Frontal cortex (tissue), 4 donors: Measurements from ENCODE around the gene CARMIL3. TPM values are rescaled to one million over a fixed set of nuclear protein-coding genes. Genes with fewer than 3 reads are reported as not detected.

Experiments
- DNase-seq, 2 donors: peaks; one replicate each; pipeline ENCODE4 v3.0.0; 2012; ENCODE audit warnings: low spot score in 2 of 2
- FAIRE-seq: peaks from 2 replicates; lab custom pipeline; 2012; peaks lifted over from hg19 to GRCh38; lab: Jason Lieb, UNC
- total RNA-seq: library from RNA; depleted of rRNA; stranded (reverse); fragments of >200 nt; gene quantifications from one replicate; pipeline ENCODE4 v1.2.3, GENCODE V29; 2014
- donor health status: control.
- donor health status: control.
- donor health status: control.

CARMIL3 gene
- total RNA-seq, 1 donor from 2014 or later: 18.8 TPM

DNA sequence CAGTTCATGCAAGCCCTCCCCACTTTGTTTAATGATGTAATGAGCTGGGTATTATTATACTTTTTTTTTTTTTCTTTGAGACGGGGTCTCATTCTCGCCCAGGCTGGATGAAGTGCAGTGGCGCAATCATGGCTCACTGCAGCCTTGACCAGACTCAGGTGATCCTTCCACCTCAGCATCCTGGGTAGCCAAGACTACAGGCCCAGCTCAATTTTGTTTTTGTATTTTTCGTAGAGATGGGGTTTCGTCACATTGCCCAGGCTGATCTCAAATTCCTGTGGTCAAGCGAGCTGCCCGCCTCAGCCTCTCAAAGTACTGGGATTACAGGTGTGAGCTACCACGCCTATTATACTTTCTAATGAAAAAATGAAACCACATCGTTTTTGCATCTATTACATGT lies 58.3 kb downstream of the CARMIL3 start:
- DNase-seq: no peak
- no peak for FAIRE-seq

DNA sequence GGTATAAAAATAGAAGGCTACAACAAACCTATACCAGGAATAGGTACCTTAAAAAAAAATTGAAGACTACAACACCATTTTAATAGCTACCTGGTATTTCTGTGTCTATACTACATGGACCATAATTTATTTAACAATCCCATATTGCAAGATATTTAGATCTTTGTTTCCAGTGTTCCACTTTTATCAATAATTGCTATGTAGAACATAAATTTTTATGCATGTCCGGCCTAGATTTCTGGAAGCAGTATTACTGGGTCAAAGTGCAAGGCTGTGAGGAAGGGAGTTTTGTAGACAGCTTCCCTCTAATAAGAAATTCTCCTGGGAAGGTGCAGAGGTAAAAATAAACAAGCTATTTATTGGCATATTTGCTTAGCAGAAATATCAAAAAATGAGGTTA lies 58.7 kb downstream of the CARMIL3 start:
- FAIRE-seq: no peak
- DNase-seq: no peak

DNA sequence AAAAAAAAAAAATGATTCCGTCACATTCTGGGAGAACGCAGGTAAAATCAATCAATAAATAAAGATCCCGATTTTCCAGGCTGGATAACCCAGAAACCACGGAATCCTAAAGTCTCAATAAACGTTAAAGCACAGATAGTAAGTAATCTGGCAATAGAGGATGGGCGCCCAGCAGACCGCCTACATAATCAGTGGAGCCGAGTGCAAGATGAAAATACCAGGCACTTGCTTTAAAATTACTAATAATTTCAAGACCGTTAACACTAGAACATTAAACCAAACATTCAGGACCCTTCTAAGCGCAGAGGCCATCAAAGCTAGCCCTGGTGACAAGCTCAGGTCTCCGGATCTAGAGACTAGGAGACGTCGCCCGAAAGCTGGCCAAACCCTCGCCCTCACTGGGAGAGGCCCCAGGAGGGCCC lies 61.6 kb downstream of the CARMIL3 start:
- DNase-seq: no peak
- FAIRE-seq: no peak

DNA sequence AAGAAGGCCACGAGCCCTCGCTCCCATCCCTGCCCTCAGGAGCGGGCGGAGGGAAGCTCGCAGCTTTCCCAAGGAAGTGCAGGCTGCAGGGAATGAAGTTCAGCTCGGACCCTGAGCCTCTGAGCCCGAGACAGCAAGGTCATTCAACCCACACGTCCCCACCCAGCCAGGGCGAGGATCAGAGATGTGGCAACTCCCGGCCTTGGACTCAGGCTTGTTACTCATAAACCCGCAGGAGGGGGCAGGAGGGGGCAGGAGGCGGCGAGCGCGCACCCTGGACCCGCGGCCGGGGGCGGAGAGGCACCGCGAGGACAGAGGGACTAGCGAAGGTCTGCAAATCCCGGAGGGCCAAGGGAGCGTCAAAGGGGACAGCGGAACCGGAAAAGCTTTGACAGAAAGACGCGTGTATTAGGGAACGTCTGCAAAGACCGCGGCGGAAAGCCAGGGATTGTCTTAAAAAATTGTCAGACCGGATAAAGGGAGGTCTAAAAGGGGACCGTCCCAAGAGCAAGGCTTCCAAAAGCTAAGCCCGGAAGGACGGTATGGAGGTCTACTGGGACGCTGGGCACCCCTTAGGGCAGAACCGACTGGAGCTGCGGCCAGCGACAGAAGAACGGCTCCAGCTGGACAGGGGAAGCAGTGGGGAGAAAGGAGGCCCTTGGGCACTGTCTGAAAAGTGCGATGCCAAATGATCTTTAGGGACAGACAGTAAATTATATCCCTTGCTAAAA lies 62.2 kb downstream of the CARMIL3 start:
- FAIRE-seq (no peak), DNase-seq (peak; percentile 72 to 73)

DNA sequence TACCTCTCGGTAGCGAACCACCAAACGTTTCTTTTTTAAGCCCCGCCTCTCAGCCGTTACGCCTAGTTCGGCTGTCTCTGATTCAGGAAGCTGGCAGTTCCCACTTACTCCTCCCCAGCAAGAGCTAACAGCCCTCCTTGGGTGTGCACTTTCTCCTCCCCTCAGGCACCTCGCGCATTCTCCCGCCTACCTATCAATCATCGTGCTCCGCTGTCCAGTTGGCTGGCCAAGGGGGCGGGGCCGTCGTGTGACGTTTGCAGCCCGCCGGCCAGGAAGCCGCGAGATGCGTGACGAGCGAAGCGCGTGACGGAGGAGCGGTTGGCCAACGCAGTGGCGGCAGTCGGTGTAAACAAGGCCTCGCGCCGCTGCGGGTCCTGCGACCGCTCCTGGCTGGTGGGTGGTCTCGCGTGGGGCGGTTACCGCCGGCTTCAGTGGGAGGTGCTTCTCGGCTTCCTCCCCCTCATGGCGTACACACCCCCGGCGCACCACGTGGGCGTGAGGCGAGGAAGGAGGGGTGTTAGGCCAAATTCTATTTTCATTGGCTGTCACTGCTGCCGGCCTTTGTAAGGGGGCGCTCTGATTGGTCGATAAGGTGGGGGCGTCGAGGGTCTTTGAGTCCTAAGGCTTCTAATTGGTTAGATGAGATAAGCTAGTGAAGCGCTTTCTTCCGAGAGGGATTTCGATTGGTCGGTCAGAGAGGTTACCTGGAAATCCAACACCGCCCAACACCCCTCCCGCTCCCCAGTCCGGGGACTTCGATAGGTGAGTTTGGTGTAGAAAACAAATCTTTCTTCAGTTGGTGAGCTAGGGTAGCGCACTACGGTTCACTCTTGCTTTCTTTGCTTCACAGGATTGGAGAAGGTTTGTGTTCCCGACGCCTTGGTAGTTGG lies 63.0 kb downstream of the CARMIL3 start, which contains the start of the genes DCAF11 and NRL:
Gene DCAF11, plus strand, starts transcription at position 246 of the 890 bp plus-strand sequence. CDS start 818 bp downstream, outside the sequence.
Gene NRL, minus strand, starts transcription at position 418 of the 890 bp plus-strand sequence. CDS start 32,101 bp downstream, outside the sequence.
- FAIRE-seq (peak; percentile 90), DNase-seq (peak; percentile 97)

DNA sequence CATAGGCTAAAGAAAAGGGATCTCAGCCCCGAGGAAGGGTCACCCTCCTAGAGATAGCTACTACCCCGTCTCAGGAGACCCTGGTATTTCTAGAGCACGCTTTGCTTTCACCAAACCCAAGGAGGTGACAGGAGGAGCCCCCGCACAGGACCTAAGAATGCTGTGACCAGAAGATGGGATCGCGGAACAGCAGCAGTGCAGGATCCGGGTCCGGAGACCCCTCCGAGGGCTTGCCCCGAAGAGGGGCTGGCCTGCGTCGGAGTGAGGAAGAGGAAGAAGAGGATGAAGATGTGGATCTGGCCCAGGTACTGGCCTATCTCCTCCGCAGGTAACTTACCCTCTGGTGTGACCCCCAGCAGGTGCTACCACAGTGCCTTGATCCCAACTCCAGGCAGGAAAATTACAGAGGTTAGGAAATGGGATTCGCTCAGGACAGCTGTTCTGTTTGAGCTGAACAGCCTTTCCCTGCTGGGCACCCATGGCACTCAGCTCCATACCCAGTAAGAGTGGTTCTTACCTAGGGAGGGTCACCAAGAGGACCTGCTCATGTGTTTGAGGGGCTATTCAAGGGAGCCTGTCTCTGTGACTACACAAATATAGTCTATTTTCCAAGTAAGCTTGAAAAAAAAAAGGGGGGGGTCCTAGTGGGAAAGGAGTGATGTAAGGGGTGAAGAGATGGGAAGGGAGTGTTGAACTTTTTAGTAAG lies 63.8 kb downstream of the CARMIL3 start:
- DNase-seq: no peak
- no peak for FAIRE-seq

GRCh38 chr14:24116128-24116814 lies 64.5 kb downstream of the CARMIL3 start:
- DNase-seq (no peak), FAIRE-seq (no peak)

- DNase-seq: no peak
These were observed 65.4 kb downstream of the CARMIL3 start for GRCh38 chr14:24117179-24117578.

More at GRCh38 chr14:24117179-24117578, 65.4 kb downstream of the CARMIL3 start:
- no peak for FAIRE-seq

Other genes starting within 250 kb of the CARMIL3 start
- gene DHRS4, start 98.2 kb upstream of the CARMIL3 start, total RNA-seq: 7.3 TPM
- gene DHRS4L2, start 63.1 kb upstream of the CARMIL3 start, total RNA-seq: 3.3 TPM
- gene CPNE6, start 19.6 kb downstream of the CARMIL3 start, total RNA-seq: 35.5 TPM
- 1.6 TPM for gene PCK2, start 42.3 kb downstream of the CARMIL3 start, total RNA-seq
- gene DCAF11, start 62.8 kb downstream of the CARMIL3 start, total RNA-seq: 56.7 TPM
- 1.2 TPM for gene NRL, start 62.9 kb downstream of the CARMIL3 start, total RNA-seq
- gene FITM1, start 78.7 kb downstream of the CARMIL3 start, total RNA-seq: 0.41 TPM
- gene PSME1, start 84.2 kb downstream of the CARMIL3 start, total RNA-seq: 20.4 TPM
- 8.6 TPM for gene EMC9, start 89.6 kb downstream of the CARMIL3 start, total RNA-seq
- 25.7 TPM for gene PSME2, start 94.6 kb downstream of the CARMIL3 start, total RNA-seq
- gene RNF31, start 95.5 kb downstream of the CARMIL3 start, total RNA-seq: 23.2 TPM
- 12.2 TPM for gene IRF9, start 109.3 kb downstream of the CARMIL3 start, total RNA-seq
- 15.1 TPM for gene REC8, start 120.1 kb downstream of the CARMIL3 start, total RNA-seq
- 12.6 TPM for gene IPO4, start 136.8 kb downstream of the CARMIL3 start, total RNA-seq
- gene TM9SF1, start 143.4 kb downstream of the CARMIL3 start, total RNA-seq: 9.8 TPM
- gene TSSK4, start 153.7 kb downstream of the CARMIL3 start, total RNA-seq: not detected
- gene CHMP4A, start 161.5 kb downstream of the CARMIL3 start, total RNA-seq: 40.4 TPM
- 18.8 TPM for gene MDP1, start 164.1 kb downstream of the CARMIL3 start, total RNA-seq
- 62.8 TPM for gene NEDD8, start 180.4 kb downstream of the CARMIL3 start, total RNA-seq
- 51.8 TPM for gene GMPR2, start 180.9 kb downstream of the CARMIL3 start, total RNA-seq
- gene TINF2, start 190.6 kb downstream of the CARMIL3 start, total RNA-seq: 42.4 TPM
- 0.82 TPM for gene TGM1, start 211.2 kb downstream of the CARMIL3 start, total RNA-seq
- 25.7 TPM for gene RABGGTA, start 219.6 kb downstream of the CARMIL3 start, total RNA-seq
- gene DHRS1, start 247.8 kb downstream of the CARMIL3 start, total RNA-seq: 8.2 TPM
- 22.8 TPM for gene NOP9, start 247.8 kb downstream of the CARMIL3 start, total RNA-seq